ENCODE data around the gene GNAQ.

Gene GNAQ

DNA sequence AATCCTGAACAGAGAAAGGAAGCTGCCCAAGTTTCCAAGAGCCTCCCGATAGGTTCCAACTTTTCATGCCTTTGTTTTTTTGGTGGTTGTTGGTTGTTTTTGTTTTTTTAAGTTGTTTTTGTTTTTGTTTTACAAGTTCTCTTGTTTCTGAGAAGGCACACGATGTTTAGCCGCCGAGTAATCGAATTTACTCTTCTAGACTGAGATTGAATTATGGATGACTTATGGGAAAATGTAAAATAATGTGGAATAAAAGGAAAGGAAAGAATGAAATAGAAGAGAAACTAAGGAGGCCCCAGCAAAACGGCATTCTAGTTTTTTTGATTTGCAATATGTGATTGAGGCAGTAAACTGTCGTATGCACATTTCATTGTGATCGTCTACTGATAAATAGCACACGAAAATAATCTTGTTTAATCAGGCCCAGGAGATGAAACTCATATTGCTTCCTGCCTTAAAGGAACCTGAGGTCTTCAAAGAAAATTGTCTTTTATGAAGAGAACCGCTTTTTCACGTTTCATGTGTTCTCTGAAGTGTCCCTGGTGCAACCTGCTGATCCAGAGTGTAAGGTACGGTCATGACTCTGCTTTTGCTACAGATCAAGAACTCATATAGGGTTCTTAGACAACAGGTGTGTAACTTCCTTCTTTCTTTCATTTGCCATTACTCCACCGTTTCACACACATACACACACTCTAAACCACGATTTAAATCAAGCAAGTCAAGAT is 1.3 kb upstream of the GNAQ start:
- H3K27ac ChIP-seq = peak overlapping the region; percentile 94 to 95
- TF ChIP-seq, protein P1, sequence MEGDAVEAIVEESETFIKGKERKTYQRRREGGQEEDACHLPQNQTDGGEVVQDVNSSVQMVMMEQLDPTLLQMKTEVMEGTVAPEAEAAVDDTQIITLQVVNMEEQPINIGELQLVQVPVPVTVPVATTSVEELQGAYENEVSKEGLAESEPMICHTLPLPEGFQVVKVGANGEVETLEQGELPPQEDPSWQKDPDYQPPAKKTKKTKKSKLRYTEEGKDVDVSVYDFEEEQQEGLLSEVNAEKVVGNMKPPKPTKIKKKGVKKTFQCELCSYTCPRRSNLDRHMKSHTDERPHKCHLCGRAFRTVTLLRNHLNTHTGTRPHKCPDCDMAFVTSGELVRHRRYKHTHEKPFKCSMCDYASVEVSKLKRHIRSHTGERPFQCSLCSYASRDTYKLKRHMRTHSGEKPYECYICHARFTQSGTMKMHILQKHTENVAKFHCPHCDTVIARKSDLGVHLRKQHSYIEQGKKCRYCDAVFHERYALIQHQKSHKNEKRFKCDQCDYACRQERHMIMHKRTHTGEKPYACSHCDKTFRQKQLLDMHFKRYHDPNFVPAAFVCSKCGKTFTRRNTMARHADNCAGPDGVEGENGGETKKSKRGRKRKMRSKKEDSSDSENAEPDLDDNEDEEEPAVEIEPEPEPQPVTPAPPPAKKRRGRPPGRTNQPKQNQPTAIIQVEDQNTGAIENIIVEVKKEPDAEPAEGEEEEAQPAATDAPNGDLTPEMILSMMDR (IDR thresholded peaks at IDR 0.05) = no peak
- no peak for DNase-seq (ENCODE audit: low spot score)
- peak overlapping the region; percentile 76 for H3K4me3 ChIP-seq

DNA sequence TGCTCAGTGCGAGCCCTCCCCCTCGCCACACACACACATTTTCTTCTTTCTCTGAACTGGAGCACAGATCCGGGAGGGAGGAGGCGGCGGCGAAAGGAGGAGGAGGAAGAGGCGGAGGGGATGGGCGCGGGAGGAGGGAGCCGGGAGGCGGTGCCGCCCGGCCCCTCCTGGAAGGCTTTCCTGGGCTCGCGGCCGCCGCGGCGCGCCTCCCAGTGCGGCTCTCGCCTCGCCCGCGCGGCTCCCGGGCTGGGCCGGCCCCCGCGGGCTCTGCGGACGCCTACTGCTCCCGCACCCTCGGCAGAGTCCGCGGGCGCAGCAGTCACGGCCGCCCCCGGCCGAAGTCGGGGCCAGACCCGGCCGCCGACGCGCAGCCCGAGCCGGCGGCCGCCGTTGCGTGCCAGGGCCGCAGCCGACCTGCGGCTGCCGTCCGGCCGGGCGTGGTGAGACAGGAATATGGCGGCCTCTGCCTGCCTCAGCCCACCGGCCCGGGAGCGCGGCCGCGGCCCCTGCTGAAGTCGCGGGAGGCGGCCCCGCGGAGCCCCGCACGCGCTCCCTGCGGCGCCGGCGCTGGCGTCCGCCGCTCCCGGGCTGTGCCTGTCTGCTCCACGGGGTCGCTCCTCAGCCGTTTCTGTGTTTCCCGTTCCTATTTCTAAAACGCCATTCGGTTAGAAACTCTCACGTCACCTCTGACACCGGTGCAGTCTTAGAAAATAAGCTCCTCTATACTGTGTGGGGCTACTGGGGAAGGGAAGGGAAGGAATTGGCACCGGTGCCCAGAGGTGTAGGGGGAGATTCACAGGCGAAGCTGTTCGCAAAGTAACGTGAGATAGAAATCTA is 500 bp upstream of the GNAQ start:
- TF ChIP-seq, protein P1 (IDR thresholded peaks at IDR 0.05) = no peak
- Histone ChIP-seq H3K4me3 (peak overlapping the region; percentile 76), H3K27ac (peak overlapping the region; percentile 94 to 95)
- DNase-seq (ENCODE audit: low spot score) = peak; percentile 93

GRCh38 chr9:78030553-78031443 is 813 bp downstream of the GNAQ start:
- TF ChIP-seq, protein P1 (IDR thresholded peaks at IDR 0.05) = no peak
- peak overlapping the region; percentile 76 for H3K4me3 ChIP-seq
- H3K27ac ChIP-seq = peak overlapping the region; percentile 94 to 95
- DNase-seq (ENCODE audit: low spot score) = peak; percentile 79

- TF ChIP-seq, protein P1 (IDR thresholded peaks at IDR 0.05) = no peak
- DNase-seq (ENCODE audit: low spot score) = no peak
- H3K4me3 ChIP-seq = peak overlapping the region; percentile 76
- H3K27ac ChIP-seq = peak overlapping the region; percentile 94 to 95
Observed at GRCh38 chr9:78030296-78030552, 1.4 kb downstream of the GNAQ start.

DNA sequence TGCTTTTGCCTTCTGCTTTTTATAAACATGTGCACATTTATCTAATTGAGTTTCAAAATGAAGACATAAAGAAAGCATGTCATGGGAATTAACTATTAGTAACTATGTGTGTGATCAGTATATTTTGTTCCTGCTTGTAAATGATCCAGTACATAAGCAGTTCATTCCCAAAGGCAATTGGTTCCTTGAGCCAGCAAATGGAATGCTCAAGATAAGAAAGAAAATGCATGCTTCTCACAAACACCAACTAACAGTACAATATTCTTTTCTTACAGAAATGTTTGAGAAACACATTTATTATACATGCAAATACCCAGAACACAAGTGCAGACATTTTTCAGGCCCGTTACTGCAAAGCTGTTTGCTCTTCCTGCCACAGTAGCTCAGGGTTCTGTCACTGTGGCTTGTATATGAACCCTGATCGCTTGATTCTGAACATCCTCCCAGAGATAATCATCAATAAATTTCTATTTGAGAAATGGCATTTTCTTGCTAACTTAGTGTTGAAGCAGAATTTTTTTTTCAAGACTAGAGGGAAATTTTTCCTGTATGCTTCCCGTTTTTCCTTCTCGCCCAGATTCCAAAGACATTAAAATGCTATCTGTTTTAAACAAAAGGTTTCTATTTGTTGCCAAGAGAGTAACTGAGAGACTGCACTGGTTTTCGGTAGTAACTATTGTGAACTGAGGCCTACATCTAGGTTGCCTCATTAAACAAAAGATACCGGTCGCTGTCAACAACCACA is 1.9 kb downstream of the GNAQ start:
- Histone ChIP-seq H3K27ac (peak overlapping the region; percentile 94 to 95), H3K4me3 (peak overlapping the region; percentile 76)
- DNase-seq (ENCODE audit: low spot score) = no peak
- TF ChIP-seq, protein P1 (IDR thresholded peaks at IDR 0.05) = no peak

- DNase-seq (ENCODE audit: low spot score) = no peak
- Histone ChIP-seq H3K4me3 (peak overlapping the region; percentile 76), H3K27ac (peak overlapping the region in 1 of 2 donors; percentile 13)
- TF ChIP-seq, protein P1 (IDR thresholded peaks at IDR 0.05) = no peak
Observed at GRCh38 chr9:78028926-78029325, 2.7 kb downstream of the GNAQ start.
